D721Med (cell line): Measurements from ENCODE around the gene PROSER2.

Experiments used
- DNase-seq: peaks from one replicate; pipeline ENCODE4 v3.0.0; 2011; ENCODE audit warnings: low spot score; ENCODE audit not compliant: insufficient read length
- FAIRE-seq: peaks from 2 replicates; lab custom pipeline; 2011; peaks lifted over from hg19 to GRCh38; lab: Jason Lieb, UNC
- CTCF ChIP-seq: IDR thresholded peaks from 2 replicates; pipeline ENCODE4 v1.5.1; 2012; ENCODE audit warnings: mild to moderate bottlenecking, control low read depth; ENCODE audit not compliant: insufficient read depth; ENCODE audit errors: missing control alignments

Gene PROSER2

GRCh38 chr10:11864727-11865126 is 41.6 kb downstream of the PROSER2 start:
- no peak for TF ChIP-seq CTCF
- FAIRE-seq (no peak), DNase-seq (no peak)

- FAIRE-seq, result no peak
- DNase-seq, result no peak
- TF ChIP-seq CTCF, result no peak
These were observed 42.4 kb downstream of the PROSER2 start for GRCh38 chr10:11865561-11865960.

- TF ChIP-seq CTCF, result no peak
- FAIRE-seq (no peak), DNase-seq (no peak)
These were observed 43.2 kb downstream of the PROSER2 start for GRCh38 chr10:11866199-11866925.

- no peak for TF ChIP-seq CTCF
- DNase-seq (no peak), FAIRE-seq (no peak)
These were observed 46.1 kb downstream of the PROSER2 start for GRCh38 chr10:11869219-11869618.

GRCh38 chr10:11869743-11870460 is 46.7 kb downstream of the PROSER2 start:
- no peak for TF ChIP-seq CTCF
- DNase-seq (no peak), FAIRE-seq (no peak)

- TF ChIP-seq CTCF, result no peak
- FAIRE-seq (no peak), DNase-seq (no peak)
These were observed 47.3 kb downstream of the PROSER2 start for GRCh38 chr10:11870461-11870780.

GRCh38 chr10:11870900-11871400 is 47.8 kb downstream of the PROSER2 start:
- DNase-seq, result no peak
- no peak for FAIRE-seq

More at GRCh38 chr10:11870900-11871400, 47.8 kb downstream of the PROSER2 start:
- TF ChIP-seq CTCF, result no peak
